Lung (tissue), 12 donors: Measurements from ENCODE around the gene INPP4A. TPM values are rescaled to one million over a fixed set of nuclear protein-coding genes. Genes with fewer than 3 reads are reported as not detected.

Source experiments
- ATAC-seq: fragments of 200-7000 bp; cut with Tn5 transposase; one replicate; pipeline ENCODE4 v1.9.1; 2020; ENCODE audit warnings: moderate number of reproducible peaks; ENCODE audit not compliant: insufficient read depth, low FRiP score
- DNase-seq, 3 donors: peaks; one replicate each; pipeline ENCODE4 v3.0.0-alpha.2; 2013 to 2017
- H3K27ac ChIP-seq, 2 donors: one replicate each; pipeline ENCODE4 v1.5.1; 2013; ENCODE audit warnings: mild to moderate bottlenecking in 2 of 2, moderate library complexity in 2 of 2, control low read depth in 1 of 2, inconsistent platforms in 1 of 2, low read depth in 1 of 2, low read length in 1 of 2
- H3K27me3 ChIP-seq, 3 donors: one replicate each; pipeline ENCODE4 v1.5.1; 2013; ENCODE audit warnings: low read length in 2 of 3; ENCODE audit not compliant: control insufficient read depth in 3 of 3, insufficient read depth in 3 of 3
- H3K36me3 ChIP-seq, 4 donors: one replicate each; pipeline ENCODE4 v1.5.1; 2013; ENCODE audit warnings: low read length in 4 of 4, mild to moderate bottlenecking in 1 of 4, moderate library complexity in 1 of 4; ENCODE audit not compliant: control insufficient read depth in 4 of 4, insufficient read depth in 4 of 4
- H3K4me1 ChIP-seq, 5 donors: one replicate each; pipeline ENCODE4 v1.5.1; 2013; ENCODE audit warnings: low read length in 5 of 5, mild to moderate bottlenecking in 2 of 5, moderate library complexity in 1 of 5; ENCODE audit not compliant: control insufficient read depth in 5 of 5, insufficient read depth in 5 of 5
- H3K4me3 ChIP-seq: one replicate; pipeline ENCODE4 v1.5.1; 2013; ENCODE audit warnings: mild to moderate bottlenecking, control low read depth, moderate library complexity
- H3K9ac ChIP-seq, 2 donors: one replicate each; pipeline ENCODE4 v1.5.1; 2013; ENCODE audit warnings: low read length in 2 of 2, control low read depth in 1 of 2; ENCODE audit not compliant: insufficient read depth in 1 of 2
- H3K9me3 ChIP-seq, 4 donors: one replicate each; pipeline ENCODE4 v1.5.1; 2013; ENCODE audit warnings: low read length in 3 of 4, mild to moderate bottlenecking in 1 of 4, moderate library complexity in 1 of 4; ENCODE audit not compliant: control insufficient read depth in 4 of 4, insufficient read depth in 3 of 4
- CTCF ChIP-seq: IDR thresholded peaks from 2 replicates; pipeline ENCODE4 v1.5.1; 2012; ENCODE audit warnings: mild to moderate bottlenecking; ENCODE audit errors: control extremely low read depth, extremely low read depth
- WGBS, 2 donors: extraction: QIAGEN DNeasy Blood & Tissue Kit; methylation state at CpG; one replicate each; pipeline ENCODE4 v1.1.7; 2013; 5-methylcytosine and 5-hydroxymethylcytosine counted together
- polyA plus RNA-seq, 2 donors: library from polyadenylated mRNA; stranded (reverse); fragments of 200-250 nt; gene quantifications; one replicate each; pipeline ENCODE4 v1.2.1, GENCODE V29; 2013
- total RNA-seq, 2 donors: library from RNA; depleted of rRNA in 1 of 2; stranded (reverse); fragments of >200 nt in 1 of 2; gene quantifications; one replicate each; pipeline ENCODE4 v1.2.1, GENCODE V29; 2014 to 2021
- donor health status: control.
- donor health status: control.
- donor health status: Bipolar disorder and iron deficiency.
- donor health status: healthy.
- donor health status: DM: yes; HTN: yes; CAD: no.

INPP4A gene
- total and polyA plus RNA-seq, 4 donors: 8.0 to 43.3 (median 19.8) TPM

- DNase-seq: no peak
- peaks cover 5 to 51% (median 12%) of the 10 kb centered on the region in 5 donors for H3K4me1 ChIP-seq
These were observed 29.5 kb downstream of the INPP4A start for GRCh38 chr2:98473995-98474780.

GRCh38 chr2:98474979-98475632, 30.4 kb downstream of the INPP4A start:
- no peak for TF ChIP-seq CTCF
- Histone ChIP-seq H3K4me1 (peaks cover 14 to 60% (median 22%) of the 10 kb centered on the region in 5 donors), H3K27ac (no peak overlapping the region), H3K36me3 (peaks cover 0 to 1% (median 0%) of the 10 kb centered on the region in 4 donors), H3K9ac (no peak overlapping the region), H3K9me3 (no peaks in the 10 kb centered on the region), H3K27me3 (no peaks in the 10 kb centered on the region), H3K4me3 (no peak overlapping the region)
- WGBS, 2 donors: 84 to 88% methylated on average over 5 of the region's 5 CpGs
- ATAC-seq (no peak), DNase-seq (no peak)

More at GRCh38 chr2:98473995-98474780, 29.5 kb downstream of the INPP4A start:
- H3K9me3 ChIP-seq: no peaks in the 10 kb centered on the region
- ATAC-seq: no peak
- peak overlapping the region in 1 of 2 donors; percentile 32 for H3K27ac ChIP-seq
- H3K9ac ChIP-seq: no peak overlapping the region
- peaks cover 0 to 1% (median 0%) of the 10 kb centered on the region in 4 donors for H3K36me3 ChIP-seq
- 69 to 74% methylated on average over 10 of the region's 10 CpGs for WGBS, 2 donors
- no peaks in the 10 kb centered on the region for H3K27me3 ChIP-seq
- TF ChIP-seq CTCF: no peak
- no peak overlapping the region for H3K4me3 ChIP-seq

GRCh38 chr2:98476192-98476868, 31.7 kb downstream of the INPP4A start:
- DNase-seq (peak in 1 of 3 donors; percentile 54), ATAC-seq (no peak)
- H3K9ac ChIP-seq: no peak overlapping the region
- peaks cover 16 to 63% (median 25%) of the 10 kb centered on the region in 5 donors for H3K4me1 ChIP-seq
- peaks cover 0 to 1% (median 0%) of the 10 kb centered on the region in 4 donors for H3K36me3 ChIP-seq
- H3K4me3 ChIP-seq: no peak overlapping the region
- TF ChIP-seq CTCF: no peak
- no peaks in the 10 kb centered on the region for H3K9me3 ChIP-seq
- no peak overlapping the region for H3K27ac ChIP-seq
- H3K27me3 ChIP-seq: no peaks in the 10 kb centered on the region
- WGBS, 2 donors: 85 to 87% methylated on average over 9 of the region's 9 CpGs
